HG03196 (cell line): Measurements from ENCODE around the gene AMIGO3.
"Not testable (repeated sequence)": the region's sequence is repeated elsewhere in the genome, so short reads cannot be mapped to it uniquely, and the experiment has no call there.

Experiments
- ATAC-seq: cut with Tn5 transposase; IDR thresholded peaks from one replicate; pipeline ENCODE4 v1.9.1; 2021; ENCODE audit not compliant: unreplicated experiment

The AMIGO3 gene

GRCh38 chr3:49712631-49713317 lies 6.7 kb downstream of the AMIGO3 start:
- ATAC-seq: no peak

- no peak for ATAC-seq
These were observed 7.3 kb downstream of the AMIGO3 start for GRCh38 chr3:49712166-49712565.

DNA sequence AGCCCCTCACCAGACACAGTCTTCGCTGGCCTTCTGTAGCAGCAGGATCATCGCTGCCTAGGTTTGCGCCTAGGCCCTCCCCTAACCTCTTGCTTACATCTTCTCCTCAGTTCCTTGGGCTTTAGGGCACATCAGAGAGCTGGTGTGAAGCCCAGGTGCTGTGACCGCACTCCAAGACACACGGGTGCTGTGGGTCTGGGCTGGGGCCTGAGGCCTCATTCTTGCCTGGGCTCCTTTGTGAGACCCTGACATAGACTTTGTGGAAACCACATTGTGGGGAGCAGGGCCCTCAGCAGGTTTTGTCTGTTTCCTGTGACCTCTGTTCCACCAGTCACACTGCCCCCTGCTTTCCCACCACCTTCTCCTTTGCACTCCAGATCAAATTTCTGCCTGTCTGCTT lies 8.0 kb downstream of the AMIGO3 start:
- no peak for ATAC-seq

DNA sequence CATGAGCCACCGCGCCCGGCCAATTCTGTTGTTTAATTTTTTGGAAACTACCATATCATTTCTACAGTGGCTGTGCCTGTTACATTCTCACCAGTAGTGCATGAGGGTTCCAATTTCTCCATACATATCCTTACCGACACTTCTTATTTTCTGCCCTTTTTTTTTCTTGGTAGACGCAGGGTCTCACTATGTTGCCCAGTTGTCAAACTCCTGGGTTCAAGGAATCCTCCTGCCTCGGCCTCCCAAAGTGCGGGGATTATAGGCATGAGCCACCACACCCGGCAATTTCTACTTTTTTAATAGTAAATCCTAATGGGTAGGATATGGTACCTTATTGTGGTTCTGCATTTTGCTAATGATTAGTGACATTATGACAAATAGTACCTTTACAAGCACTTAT lies 9.6 kb downstream of the AMIGO3 start:
- ATAC-seq: no peak

- ATAC-seq: no peak
These were observed 12.4 kb downstream of the AMIGO3 start for GRCh38 chr3:49707113-49707480.

DNA sequence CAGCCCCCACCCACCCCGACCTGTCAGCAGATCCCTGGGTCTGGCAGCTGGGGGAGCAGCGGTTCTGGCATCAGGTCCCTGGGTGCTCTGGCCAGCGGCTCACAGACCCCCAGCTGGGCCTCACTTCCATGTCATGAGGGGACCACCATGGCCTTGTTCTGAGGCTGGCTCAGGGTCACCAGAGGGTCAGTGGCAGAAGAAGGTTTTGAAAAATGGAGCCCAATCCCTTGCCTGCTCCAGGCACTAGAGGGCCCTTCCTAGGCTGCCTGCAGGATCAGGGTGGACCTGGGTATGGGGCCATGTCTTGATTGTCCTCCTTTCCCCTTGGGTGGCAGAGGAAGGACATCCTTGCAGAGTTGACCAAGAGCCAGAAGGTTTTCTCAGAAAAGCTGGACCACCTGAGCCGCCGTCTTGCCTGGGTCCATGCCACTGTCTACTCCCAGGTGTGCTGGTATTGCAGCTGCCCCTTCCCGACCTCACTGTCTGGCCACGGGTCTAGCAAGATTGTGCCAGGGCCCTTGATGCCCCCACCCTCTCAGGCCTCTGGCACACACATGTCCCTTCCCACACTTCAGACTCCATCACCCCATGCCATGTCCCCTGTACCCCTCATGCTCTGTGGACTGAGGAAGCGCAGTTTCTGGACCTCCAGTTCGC lies 12.9 kb downstream of the AMIGO3 start:
- no peak for ATAC-seq

GRCh38 chr3:49705390-49705960 lies 14.0 kb downstream of the AMIGO3 start:
- no peak for ATAC-seq

GRCh38 chr3:49704629-49705028 lies 14.9 kb downstream of the AMIGO3 start:
- ATAC-seq: no peak

DNA sequence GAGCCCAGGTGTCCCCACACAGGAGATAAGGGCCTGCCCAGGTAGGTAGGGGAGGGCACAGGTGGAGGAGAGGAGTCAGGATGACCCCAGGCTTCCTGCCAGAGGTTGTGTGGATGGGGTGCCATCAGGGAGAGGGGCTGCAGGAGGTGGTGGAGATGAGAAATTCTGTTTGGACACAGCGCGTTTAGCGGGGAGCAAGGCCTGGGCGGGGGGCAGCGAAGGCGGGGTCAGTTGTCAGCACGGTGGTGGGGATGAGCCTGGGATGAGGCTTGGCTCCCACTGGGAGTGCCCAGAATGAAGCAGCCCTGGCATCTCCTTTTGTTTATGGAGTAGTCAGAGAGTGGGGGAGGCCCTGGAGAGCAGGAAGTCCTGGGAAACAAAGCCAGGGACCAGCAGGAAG lies 15.5 kb downstream of the AMIGO3 start:
- ATAC-seq: no peak

GRCh38 chr3:49703443-49703927 lies 16.0 kb downstream of the AMIGO3 start:
- ATAC-seq: peak; percentile 57

GRCh38 chr3:49702672-49703071 lies 16.8 kb downstream of the AMIGO3 start:
- no peak for ATAC-seq

DNA sequence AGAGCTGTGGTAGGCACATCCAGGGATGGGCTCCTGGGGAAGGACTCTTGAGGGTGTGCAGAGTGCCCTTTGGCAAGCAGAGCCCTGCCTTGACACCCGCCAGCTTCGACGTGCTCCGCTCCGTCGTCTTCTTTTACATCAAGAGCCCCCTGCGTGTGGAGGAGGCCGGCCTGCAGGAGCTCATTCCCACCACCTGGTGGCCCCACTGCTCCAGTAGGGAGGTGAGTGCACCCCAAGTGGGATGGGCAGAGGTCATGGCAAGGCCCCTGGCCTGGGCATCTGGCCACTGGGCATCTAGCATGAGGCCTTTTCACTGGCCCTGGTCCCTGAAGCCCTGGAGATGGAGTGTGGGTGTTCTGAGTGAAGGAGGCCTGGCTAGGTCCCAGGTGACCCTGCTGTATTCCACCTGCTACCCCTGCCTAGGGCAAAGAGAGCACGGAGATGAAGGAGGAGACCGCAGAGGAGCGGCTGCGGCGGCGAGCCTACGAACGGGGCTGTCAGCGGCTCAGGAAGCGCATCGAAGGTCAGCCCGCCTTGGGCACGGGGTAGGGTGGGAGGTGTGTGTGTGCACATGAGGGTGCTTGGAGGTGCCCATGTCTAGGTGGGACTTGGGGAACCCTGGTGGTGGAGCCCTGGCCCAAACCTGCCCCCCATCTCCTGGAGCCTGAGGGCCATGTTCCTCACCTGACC lies 18.0 kb downstream of the AMIGO3 start:
- no peak for ATAC-seq

DNA sequence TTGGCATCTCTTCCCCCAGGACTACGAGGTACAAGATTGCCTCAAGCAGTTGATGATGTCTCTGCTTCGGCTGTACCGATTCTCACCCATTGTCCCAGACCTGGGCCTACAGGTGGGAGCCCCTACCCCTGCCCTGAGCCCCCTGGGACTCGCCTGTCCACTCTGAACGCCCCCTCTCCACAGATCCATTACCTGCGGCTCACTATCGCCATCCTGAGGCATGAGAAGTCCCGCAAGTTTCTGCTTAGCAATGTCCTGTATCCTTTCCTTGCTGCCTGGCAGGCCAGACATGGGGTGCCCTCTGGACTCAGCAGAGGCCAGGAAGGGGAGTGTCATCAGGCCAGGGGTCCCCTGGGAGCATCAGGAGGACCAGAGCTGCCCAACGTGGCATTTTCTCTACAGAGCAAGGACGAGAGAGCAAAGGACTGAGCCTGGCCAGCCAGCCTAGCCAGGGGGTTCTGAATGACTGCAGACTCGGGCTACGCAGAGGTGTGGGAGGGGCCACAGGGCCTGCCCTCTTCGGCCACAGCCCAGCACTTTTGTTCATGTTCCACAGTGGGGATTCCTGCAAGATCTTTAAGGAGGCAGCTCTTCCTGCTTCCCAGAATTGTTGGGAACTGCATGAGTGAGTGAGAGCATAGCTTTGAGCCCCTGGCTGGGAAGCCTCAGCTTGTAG lies 18.9 kb downstream of the AMIGO3 start:
- ATAC-seq: no peak

DNA sequence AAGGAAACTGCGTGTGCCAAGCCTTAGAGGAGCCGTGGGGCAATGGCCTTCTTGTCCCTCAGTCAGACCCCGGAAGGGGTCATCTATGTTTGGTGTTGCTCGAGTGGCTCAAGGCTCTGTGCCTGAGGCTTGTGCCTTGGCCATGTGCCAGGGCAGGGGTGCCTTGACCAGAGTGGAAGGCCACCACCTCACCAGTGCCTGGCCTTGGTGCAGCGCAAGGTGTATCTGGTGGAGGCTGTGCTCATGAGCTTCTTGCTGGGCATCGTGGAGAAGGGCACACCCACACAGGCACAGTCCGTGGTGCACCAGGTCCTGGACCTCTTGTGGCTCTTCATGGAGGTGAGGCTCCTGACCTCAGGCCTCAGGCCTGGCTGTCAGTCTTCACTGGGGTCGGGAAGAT lies 19.5 kb downstream of the AMIGO3 start:
- ATAC-seq: no peak

DNA sequence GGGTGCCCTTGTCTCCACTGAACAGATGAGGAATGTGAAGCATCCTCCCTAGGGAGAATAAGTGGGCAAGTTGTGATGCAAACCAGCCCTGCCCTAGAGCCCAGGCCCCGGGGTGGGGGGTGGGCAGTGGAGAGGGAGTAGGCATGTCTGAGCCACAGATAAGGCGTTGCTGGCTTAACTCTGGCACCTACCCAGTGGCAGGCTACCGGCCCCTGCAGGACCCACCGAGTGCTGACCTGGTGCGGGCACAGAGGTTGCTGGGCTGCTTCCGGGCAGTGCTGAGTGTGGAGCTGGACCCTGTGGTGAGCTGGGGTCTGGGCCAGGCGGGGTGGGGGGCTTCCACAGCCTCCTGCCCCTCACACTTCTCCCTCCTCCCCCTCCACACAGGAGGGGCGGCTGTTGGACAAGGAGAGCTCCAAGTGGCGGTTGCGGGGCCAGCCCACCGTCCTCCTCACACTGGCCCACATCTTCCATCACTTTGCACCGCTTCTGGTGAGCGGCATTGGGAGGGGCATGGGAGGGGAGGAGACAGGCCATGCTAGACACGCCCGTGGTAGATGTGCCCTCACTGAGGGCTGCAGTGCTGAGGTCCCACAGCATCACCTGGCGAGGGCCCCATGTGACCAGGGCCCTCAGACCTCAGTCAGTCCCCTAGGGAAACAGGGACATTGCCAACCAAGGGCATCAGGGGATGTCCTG lies 20.1 kb downstream of the AMIGO3 start:
- ATAC-seq: no peak

DNA sequence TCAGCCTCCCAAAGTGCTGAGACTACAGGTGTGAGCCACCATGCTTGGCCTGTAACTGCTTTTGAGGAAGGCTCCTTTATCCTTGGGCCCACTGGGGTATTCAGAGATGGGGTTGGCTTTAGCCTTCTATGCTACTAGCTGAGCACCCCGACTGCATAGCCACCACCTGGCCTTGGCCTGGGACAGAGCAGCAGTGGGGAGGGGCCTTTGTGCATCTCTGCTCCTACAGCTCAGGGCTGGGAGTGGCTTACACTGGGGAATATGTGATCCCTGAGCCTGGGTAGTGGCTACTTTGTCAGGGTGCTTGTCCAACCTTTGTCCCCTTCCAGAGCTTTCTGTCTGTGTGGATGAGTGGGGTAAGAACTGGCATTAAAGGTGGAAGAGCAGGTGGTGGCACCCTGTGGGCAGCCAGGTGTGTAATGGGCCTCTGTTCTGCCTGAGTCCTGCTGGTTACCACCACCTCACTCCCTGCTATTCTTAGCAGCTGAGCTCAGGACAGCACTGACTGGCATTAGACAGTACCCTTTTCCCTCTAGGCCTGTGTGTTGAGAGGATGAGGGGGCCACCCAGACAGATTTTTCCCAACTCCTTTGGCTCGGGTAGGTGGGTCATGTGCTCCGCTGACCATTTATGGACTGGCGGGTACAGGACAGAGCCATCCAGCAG lies 24.0 kb downstream of the AMIGO3 start:
- ATAC-seq: not testable (repeated sequence)

- ATAC-seq: not testable (repeated sequence)
These were observed 24.9 kb downstream of the AMIGO3 start for GRCh38 chr3:49694409-49695070.

DNA sequence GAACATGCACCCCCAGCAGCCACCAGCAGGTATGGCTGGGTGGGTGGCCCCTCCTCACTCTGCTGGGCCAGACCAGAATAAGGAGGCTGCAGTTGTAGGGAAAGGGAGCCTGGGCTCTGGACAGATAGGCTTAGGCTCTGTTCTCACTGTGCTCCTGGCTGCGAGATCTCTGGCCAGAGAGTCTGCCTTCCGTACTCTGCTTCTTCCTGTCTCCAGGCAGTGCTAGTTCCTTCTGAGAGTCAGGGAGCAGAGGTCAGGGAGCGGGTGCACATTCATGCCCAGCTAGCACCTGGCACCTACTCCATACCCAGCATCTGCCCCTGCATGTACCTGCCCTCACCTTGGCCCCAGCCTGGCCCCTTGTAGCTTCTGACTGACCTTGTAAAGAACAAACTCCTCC lies 28.0 kb downstream of the AMIGO3 start:
- ATAC-seq: not testable (repeated sequence)

DNA sequence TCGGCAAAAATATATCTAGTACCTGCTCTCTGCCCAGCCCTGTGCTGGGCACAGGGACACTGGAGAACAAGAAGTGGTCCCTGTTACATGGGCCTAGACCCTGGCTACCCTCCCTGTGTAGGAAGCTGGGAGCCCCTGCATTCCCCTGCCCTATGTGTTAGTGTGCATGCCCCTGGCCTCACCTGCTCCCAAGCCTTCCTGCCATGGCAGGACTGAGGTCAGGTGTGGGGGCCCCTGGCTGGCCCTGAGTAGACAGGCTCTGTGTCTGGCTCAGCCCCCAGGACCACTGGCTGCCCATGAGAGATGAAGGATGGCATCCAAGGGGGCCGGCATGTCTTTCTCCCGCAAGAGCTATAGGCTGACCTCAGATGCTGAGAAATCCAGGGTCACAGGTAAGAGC lies 28.6 kb downstream of the AMIGO3 start:
- not testable (repeated sequence) for ATAC-seq
